CD4-positive, alpha-beta T cell treated with Interleukin-10 for 1 hour (primary cell): ENCODE measurements around the gene ASGR1.

Experiments
- DNase-seq: peaks from one replicate; pipeline ENCODE4 v3.0.0-alpha.2; 2020

ASGR1 gene, protein sequence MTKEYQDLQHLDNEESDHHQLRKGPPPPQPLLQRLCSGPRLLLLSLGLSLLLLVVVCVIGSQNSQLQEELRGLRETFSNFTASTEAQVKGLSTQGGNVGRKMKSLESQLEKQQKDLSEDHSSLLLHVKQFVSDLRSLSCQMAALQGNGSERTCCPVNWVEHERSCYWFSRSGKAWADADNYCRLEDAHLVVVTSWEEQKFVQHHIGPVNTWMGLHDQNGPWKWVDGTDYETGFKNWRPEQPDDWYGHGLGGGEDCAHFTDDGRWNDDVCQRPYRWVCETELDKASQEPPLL

DNA sequence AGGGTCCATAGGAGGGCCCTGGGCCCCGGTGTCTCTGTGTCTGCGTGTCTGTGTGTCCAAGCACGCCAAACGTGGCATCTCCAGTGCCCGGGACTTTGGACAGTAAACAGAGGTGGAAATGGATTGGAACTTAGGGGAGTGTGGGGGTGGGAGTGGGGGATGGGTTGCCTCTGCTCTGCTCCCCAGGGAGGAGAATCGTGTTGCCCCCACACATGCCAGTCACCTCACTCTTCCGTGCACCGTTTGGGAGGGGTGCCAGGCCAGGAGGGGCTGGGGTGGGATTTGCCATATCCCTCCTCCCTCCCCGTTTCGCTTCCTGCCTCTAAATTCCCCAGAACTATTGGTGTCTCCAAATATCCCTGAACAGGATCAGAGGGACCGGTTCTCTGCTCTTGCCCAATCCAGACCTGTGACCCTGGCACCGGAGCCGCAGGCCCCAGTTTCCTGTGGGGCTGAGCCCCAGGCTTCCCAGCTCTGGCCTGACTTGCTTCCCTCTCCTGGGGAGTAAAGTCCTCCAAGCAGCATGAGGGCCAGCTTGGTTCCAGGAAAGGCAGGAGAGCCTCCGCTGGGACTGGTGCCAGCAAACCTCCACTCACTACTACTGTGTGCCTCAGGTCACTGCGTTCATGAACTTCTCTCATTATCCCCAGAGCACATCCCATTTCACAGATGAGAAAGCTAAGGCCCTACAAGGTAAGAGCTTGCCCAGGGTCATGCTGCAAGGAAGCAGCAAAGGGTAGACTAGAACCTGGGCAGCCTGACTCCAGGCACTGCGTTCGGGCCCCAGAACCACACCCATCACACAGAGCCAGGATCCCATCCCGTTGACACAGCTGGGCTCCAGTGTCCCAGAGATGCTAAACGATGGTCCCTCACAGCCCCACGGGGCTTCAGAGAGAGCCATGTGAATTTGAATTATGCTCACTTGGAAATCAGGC is at the start of gene ASGR1:
Gene ASGR1, minus strand, starts transcription at position 54 of the 938 bp plus-strand sequence. CDS start 807 bp downstream, outside the sequence.
- DNase-seq, result no peak

DNA sequence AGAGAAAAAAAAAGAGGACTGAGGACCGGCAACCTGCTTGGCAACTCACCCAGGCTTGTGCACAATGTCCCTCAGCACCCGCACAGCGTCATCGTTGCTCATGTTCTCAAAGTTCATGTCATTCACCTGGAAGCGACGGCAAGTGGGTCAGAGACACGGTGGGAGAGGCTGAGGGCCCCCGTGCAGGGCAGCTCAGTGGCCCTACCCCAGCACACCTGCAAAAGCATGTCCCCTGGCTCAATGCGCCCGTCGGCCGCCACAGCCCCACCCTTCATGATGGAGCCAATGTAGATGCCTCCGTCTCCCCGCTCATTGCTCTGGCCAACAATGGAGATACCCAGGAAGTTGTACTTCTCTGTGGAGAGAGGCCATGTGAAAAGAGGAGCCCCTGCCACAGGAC is 49.8 kb upstream of the ASGR1 start:
- no peak for DNase-seq

DNA sequence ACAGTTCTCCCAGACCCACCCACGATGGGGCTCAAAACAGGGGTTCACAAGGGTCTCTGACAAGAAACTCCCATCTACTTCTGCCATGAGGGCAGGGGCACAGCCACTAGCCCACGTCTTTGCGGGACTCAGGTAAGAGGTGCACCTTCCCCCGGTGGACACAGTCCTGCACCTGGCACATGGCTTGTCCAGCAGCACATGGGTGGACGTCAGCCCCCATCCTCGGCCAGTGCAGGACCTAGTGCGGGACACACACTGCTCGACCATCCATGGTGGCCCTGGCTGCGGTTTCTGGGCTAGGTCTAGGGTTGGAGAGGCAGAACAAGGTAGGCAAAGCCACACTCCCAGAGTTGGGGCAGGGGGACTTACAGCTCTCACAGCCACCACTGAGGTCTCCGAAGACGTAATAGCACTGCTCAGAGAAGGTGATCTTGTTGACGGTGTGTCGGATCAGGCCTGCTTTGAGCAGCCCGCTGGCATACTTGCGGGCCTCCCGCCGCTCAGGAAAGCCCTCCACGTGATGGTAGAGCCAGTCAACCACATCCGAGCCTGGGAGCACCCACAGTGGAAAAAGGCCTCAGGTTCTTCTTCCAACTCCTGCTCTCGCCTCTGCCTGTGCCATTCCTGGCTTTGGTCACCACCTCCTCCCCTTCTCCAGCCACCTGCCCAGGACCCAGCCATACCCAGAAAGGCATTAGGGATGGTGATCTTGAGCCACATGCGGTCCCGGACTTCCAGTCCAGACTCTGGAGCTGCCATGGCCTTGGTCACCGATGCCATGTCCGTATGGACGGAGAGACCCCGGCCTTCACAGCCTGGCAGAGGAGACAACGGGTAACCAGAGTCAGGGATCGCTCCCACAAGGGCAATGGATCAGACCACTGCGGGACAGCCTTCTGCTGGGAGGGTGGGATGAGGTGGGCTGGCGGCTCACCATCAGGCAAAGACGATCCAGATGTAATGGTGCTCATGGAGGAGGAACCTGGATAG is 47.8 kb upstream of the ASGR1 start:
- no peak for DNase-seq

DNA sequence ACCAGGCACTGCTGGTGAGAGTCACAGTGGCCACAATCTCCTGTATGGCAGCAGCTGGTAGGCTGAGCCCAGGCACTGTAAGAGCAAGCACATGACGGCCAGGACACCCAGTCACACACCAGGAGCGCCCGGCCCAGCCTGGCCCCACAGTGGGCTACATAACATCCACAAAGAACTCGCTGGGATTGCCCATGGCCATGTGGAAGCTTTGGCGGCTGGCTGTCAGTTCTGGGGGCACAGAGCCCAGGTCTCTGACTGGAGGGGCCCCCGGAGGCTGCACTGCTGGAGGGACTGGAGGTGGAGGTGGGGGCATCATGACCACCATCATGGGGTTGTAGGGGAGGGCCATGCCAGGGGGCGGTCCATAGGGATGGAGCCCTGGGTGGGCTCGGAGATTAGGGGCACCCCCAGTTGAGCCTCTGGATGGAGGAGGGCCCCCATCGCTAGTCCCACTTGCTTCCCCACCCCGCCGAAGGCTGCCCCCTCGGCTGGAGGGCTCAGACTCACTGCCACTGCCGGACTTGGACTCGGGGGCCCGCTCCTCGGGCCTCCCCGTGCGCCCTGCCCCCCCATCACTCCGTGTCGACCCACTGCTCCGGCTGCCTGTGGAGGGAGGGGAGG is 46.7 kb upstream of the ASGR1 start:
- no peak for DNase-seq

DNA sequence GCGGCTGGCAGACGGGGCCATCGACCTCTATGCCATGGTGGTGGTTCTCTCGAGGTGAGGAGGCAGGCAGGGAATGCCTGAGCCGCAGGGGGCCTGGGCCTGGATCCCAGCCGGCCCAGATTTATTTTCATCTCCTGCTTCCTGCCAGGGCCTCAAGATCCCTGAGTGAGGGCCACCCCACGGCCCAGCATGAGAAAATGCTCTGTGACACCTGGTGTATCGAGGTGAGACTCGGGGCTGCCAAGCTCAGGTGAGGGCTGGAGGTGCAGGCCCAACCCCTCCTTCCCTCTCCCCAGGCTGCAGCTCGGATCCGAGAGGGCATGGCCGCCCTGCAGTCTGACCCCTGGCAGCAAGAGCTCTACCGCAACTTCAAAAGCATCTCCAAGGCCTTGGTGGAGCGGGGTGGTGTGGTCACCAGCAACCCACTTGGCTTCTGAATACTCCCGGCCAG is 45.5 kb upstream of the ASGR1 start:
- DNase-seq, result no peak

DNA sequence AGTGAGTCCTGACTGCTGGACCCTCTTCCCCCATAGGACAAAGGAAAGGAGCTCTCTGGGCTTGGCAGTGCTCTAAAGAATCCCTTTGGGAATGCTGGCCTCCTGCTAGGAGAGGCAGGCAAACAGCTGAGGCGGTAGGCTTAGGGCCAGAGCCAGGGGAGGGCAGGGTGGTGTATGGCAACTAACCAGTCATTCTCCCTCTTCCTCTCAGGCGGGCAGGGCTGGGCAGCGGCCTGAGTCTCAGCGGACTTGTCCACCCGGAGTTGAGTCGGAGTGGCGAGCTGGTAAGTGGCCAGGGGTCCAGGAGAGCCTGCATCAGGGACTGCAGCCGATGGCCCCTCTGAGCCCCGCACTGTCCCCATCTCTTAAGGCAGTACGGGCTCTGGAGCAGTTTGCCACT is 44.9 kb upstream of the ASGR1 start:
- no peak for DNase-seq

DNA sequence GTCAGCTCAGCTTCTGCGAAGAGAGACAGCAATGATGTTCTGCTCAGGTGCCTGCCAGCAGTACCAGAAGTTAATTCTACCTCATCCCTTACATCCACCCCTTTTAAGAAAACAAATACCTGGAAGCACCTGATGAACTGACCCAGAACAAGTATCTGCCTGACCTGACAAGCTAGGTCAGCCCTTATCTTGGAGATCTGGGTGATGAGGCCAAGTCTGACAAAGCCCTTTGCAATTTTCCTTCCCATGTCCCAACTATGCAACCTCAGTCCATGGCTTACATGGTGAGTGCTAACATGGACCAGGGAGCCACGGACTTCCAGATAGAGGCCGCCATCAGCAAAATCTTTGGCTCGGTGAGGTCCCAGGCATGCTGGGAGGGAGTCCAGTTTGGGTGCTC is 44.2 kb upstream of the ASGR1 start:
- no peak for DNase-seq

DNA sequence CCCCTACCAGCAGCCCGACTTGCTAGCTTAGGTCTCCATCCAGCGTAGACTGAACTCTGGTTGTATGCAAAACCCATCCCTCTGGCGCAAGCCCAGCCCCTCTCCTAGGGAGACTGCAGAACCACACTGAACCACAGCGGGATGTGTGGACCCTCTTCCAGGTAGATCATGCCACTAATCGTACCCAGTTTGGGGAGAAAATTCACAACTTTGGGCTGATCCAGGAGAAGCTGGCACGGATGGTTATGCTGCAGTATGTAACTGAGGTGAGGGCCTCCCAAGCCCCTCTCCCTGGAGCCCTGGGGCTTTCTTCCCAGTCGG is 43.8 kb upstream of the ASGR1 start:
- no peak for DNase-seq

DNA sequence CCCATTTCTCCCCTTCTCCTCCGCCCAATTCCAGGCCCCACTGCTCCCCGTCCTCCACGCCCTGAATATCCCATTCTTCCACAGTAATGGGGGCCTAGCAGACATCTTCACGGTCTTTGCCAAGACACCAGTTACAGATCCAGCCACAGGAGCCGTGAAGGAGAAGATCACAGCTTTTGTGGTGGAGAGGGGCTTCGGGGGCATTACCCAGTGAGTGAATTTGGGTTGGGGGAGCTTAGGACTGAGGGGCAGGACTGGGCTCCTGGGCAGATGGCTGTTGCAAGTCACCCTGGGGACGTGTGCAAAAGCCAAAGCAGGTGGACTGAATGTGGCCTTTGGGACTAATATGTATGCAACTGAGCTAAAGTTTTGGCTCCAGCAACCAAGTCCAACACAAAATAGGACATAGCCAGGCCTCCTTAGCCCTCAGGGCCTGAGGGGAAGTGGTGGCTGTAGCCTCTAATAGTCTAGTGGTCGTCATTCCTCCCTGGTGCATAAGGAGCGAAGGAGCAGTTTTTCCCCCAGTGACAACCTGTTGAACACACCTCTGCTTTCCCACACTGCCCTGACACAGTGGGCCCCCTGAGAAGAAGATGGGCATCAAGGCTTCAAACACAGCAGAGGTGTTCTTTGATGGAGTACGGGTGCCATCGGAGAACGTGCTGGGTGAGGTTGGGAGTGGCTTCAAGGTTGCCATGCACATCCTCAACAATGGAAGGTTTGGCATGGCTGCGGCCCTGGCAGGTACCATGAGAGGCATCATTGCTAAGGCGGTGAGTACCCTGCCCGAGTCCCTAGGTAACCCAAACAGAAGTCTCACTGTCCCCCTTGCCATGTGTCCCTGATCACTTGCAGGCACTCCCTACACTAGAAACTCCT is 43.2 kb upstream of the ASGR1 start:
- DNase-seq, result no peak

DNA sequence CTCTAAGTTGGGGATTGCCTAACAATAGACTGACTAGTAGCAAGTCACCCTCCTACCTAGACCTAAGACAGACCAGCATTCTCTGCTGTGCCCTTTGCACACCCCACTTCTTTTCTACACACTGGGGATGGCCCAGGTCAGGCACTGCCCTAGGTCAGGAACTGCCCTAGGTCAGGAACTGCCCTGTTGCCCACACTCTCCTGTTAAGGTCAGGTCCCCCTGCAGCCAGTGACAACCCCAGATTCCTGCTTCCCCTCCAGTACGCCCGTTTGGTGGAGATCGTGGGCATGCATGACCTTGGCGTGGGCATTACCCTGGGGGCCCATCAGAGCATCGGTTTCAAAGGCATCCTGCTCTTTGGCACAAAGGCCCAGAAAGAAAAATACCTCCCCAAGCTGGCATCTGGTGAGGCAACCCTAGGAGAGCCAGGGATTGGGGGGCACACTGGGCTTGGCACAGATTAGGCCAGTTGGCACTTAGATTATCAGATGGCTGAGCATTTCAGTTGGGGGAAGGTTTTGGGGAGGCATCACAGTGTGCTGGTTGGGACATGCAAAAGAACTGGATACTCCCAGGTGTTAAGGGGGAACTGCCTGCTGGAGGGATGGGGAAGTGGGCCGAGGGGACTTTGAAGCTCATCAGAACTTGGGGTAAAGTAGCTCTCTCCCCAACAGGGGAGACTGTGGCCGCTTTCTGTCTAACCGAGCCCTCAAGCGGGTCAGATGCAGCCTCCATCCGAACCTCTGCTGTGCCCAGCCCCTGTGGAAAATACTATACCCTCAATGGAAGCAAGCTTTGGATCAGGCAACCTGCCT is 42.3 kb upstream of the ASGR1 start:
- no peak for DNase-seq

DNA sequence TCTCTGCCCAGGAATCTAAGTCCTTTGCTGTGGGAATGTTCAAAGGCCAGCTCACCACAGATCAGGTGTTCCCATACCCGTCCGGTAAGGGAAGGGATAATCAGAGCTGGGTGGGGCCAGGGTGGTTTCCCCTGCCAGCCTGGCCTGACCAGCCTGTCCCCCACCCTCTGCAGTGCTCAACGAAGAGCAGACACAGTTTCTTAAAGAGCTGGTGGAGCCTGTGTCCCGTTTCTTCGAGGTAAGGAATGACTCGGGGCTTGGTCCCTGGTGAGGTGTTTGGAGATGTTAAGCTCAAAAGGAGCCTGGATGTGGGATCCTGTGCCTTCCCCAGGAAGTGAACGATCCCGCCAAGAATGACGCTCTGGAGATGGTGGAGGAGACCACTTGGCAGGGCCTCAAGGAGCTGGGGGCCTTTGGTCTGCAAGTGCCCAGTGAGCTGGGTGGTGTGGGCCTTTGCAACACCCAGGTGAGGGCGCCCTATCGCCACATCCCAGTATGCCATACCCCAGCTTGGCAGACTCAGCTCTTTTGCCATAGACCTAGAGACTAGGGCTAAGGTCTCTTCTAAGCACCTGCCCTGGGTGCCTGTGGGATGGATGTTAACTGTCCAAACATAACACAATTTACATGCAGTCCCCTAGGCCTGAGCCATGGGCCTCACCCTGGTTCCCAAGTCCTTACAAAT is 41.6 kb upstream of the ASGR1 start:
- peak; percentile 71 for DNase-seq

DNA sequence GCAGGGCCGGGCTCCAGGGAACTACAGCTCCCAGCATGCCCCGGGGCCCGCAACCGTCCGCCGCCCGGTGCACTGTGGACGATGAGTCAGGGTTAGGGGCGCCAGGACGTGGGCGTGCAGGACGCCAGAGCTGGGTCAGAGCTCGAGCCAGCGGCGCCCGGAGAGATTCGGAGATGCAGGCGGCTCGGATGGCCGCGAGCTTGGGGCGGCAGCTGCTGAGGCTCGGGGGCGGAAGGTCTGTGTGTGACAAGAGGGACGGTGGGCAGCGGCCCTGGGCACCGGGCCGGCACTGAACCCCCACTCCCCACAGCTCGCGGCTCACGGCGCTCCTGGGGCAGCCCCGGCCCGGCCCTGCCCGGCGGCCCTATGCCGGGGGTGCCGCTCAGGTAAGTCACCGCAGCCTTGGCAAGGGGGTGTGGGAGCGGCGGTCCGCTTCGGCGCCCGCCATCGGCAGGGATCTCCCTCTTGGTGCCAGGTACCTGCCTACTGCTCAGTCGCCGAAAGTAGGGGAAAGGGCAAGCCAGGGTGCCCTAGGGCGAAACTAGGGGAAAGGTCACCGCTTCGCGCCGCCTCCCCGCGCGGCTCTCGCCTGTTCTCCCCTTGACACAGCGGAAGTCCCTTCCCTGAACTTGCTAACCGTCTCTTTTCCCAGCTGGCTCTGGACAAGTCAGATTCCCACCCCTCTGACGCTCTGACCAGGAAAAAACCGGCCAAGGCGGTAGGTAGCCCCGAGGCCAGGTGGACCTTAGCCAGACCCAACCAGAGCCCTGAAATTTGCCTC is 40.8 kb upstream of the ASGR1 start, which contains the start of the genes ACADVL and DLG4:
Gene ACADVL, plus strand, starts transcription at position 127 of the 781 bp plus-strand sequence. Its CDS starts 47 bp downstream, at position 174.
Gene DLG4, minus strand, starts transcription at position 25 of the 781 bp plus-strand sequence.
- peak; percentile 82 for DNase-seq

DNA sequence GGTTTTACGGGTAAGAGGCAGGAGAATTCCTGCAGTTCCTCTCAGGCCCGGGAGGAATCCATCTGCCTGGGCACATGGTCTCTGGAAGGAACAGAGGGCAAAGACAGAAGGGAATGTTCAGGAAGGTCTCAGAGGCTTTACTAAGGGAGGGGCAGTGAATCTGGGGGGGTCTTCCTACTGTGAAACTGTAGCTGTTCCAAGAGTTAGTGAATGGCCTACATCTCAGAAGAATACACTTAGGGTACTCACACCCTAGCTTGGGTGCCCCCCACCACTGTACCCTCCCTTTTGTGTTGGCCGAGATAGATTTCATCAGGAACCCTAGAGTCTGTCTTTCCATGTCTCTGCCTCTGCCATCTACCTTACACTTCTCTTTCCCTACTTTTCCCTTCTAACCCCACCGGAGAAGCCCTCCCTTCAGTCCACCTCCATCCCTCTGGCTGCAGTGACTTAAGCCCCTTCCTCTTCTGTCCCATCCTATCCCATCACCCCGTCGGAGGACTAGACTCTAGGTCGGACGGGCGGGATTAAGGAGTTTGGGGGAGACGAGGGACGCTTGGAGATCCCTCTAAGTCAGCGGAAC is 40.1 kb upstream of the ASGR1 start:
- DNase-seq, result no peak

DNA sequence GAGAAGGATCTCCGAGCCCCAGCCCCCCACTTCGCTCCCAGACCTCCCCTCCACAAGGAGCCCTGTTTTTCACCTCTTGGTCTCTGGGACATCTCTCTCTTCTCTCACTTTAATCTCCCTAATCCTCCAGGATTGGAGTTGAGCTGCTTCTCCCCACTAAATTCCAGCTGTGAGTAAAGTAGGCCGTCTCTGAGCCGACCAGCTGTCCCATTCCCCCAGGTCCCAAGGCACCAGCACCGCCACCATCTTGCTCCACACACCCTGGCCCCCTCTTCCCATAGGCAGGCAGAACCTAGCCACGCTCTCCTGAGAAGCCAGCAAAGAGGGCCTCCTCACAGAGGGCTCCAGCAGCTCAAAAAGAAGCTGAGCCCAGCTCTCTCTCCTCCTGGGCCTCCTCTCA is 39.6 kb upstream of the ASGR1 start:
- DNase-seq, result no peak

DNA sequence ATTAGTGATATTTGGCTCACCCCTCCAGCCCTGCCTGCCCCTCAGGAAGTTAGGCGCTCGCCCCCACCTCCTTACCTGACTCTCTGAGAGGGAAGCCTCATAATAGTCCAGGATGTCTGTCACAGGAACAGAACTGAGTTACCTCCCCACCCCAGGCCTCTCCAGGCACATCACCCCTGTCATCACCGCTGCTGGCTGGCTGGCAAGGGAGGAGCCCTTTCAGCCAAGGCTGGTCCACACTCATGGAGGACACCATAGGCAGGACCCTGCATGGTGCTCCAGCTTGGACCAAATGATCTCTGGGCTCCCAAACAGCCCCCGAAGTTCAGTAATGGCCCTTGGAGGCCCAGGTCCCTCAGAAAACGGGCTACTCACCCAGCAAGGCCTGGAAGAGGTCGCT is 39.0 kb upstream of the ASGR1 start:
- DNase-seq, result no peak

DNA sequence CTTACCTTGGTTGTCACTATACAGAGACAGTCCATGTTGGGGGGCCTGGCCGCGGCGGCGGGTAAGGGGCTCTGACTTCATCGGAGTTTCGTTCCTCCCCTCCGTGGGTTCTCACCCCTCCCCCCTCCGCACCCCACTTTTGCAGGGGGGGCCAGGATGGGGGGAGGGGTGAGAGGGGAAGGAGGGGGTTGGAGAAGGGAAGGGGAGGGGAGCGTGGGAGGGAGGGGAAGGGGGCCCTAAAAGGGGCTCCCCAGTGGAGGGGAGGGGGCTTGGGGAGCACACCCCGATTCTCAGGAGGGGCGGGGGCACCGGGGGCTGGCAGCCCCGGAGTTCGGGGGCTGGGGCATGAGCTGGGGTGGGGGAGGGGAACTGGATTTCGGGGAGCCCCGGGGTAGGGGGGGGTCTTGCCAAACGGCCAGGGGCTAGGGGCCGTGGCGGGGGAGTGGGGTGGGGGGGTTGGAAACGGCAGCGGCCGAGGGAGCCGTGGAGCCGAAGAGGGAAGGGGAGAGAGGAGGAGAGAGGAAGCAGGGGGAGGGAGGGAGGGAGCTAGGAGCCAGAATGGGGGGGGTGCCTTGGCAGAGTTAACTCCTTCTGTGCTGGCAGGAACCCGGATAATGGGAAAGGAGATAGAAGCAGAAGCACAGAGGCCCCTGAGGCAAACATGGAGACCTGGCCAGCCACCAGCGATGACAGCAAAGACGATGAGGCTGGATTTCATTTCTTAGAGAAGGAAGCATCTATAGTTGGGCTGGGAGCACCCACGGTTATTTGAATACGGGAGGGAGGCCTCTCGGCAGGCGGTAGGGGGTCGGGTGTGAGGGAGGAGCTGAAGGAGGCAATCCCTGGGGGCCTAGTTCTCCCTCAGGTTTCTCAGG is 38.2 kb upstream of the ASGR1 start:
- DNase-seq, result no peak
